Fibroblast of lung (primary cell): Measurements from ENCODE around the gene NDUFAF8. TPM values are rescaled to one million over a fixed set of nuclear protein-coding genes. Genes with fewer than 3 reads are reported as not detected.

Experiments used
- DNase-seq, 2 donors: peaks; one replicate each; pipeline versions ENCODE4 v3.0.0 to v3.0.0-alpha.2; 2010; ENCODE audit warnings: low read depth in 2 of 2
- H2AFZ ChIP-seq: 2 replicates; pipeline ENCODE4 v1.5.1; 2012; ENCODE audit warnings: low read length, control low read depth, inconsistent platforms
- H3K27ac ChIP-seq: 2 replicates; pipeline ENCODE4 v1.5.1; 2011; ENCODE audit warnings: low read length, control low read depth; ENCODE audit not compliant: insufficient read depth
- H3K27me3 ChIP-seq: 2 replicates; pipeline ENCODE4 v1.5.1; 2011; ENCODE audit warnings: mild to moderate bottlenecking, low read length; ENCODE audit not compliant: control insufficient read depth, insufficient read depth
- H3K36me3 ChIP-seq: 2 replicates; pipeline ENCODE4 v1.5.1; 2011; ENCODE audit warnings: low read length; ENCODE audit not compliant: control insufficient read depth, insufficient read depth
- H3K4me1 ChIP-seq: 2 replicates; pipeline ENCODE4 v1.5.1; 2011; ENCODE audit warnings: low read length; ENCODE audit not compliant: control insufficient read depth, insufficient read depth; ENCODE audit errors: extremely low read depth
- H3K4me2 ChIP-seq: 2 replicates; pipeline ENCODE4 v1.5.1; 2011; ENCODE audit warnings: low read length, control low read depth; ENCODE audit not compliant: insufficient read depth; ENCODE audit errors: extremely low read depth
- H3K4me3 ChIP-seq, 4 experiments: fragments of 200-600 bp in 1 of 4; sonication (generic) in 1 of 4; replicated peaks in 1 of 4; 2 replicates each; pipeline ENCODE4 v1.5.1; 2011 to 2016; ENCODE audit warnings: low read length in 4 of 4, low read depth in 3 of 4, mild to moderate bottlenecking in 3 of 4, control low read depth in 2 of 4, inconsistent platforms in 1 of 4, mixed read lengths in 1 of 4; ENCODE audit not compliant: insufficient read depth in 1 of 4; ENCODE audit errors: control extremely low read depth in 1 of 4
- H3K79me2 ChIP-seq: 2 replicates; pipeline ENCODE4 v1.5.1; 2012; ENCODE audit warnings: mild to moderate bottlenecking, low read length, inconsistent platforms; ENCODE audit not compliant: control insufficient read depth, insufficient read depth
- H3K9ac ChIP-seq: 2 replicates; pipeline ENCODE4 v1.5.1; 2011; ENCODE audit warnings: mild to moderate bottlenecking, low read length, control low read depth; ENCODE audit not compliant: insufficient read depth
- H3K9me3 ChIP-seq: 2 replicates; pipeline ENCODE4 v1.5.1; 2012; ENCODE audit warnings: low read depth, low read length; ENCODE audit not compliant: control insufficient read depth, insufficient read depth
- H4K20me1 ChIP-seq: 2 replicates; pipeline ENCODE4 v1.5.1; 2011; ENCODE audit warnings: low read length; ENCODE audit not compliant: control insufficient read depth, insufficient read depth; ENCODE audit errors: extremely low read depth
- CTCF ChIP-seq, 2 donors: IDR thresholded peaks in 1 of 2; conservative IDR thresholded peaks in 1 of 2; 1 replicate in 1 of 2; 2 replicates in 1 of 2; pipeline ENCODE4 v1.5.1; 2011 to 2012; ENCODE audit warnings: low read length in 2 of 2, control low read depth in 1 of 2, inconsistent platforms in 1 of 2, low read depth in 1 of 2, mild to moderate bottlenecking in 1 of 2
- EZH2 ChIP-seq: IDR thresholded peaks from 2 replicates; pipeline ENCODE4 v1.5.1; 2012; ENCODE audit warnings: low read length, control low read depth, mild to moderate bottlenecking; ENCODE audit errors: missing control alignments
- polyA plus RNA-seq, 2 donors: library from polyadenylated mRNA; depleted of rRNA in 1 of 2; stranded (reverse) in 1 of 2; unstranded in 1 of 2; fragments of >200 nt; gene quantifications; 2 replicates each; pipeline ENCODE4 v1.2.1, GENCODE V29; 2011 to 2012; ENCODE audit warnings: missing spikeins in 1 of 2
- total RNA-seq: library from RNA; depleted of rRNA; stranded (reverse); fragments of >200 nt; gene quantifications from 2 replicates; pipeline ENCODE4 v1.2.1, GENCODE V29; 2014

Gene NDUFAF8
- total and polyA plus RNA-seq, 2 donors (not counting 1 experiment from before 2014, with no cell fraction given), result 41.9 to 102 TPM

DNA sequence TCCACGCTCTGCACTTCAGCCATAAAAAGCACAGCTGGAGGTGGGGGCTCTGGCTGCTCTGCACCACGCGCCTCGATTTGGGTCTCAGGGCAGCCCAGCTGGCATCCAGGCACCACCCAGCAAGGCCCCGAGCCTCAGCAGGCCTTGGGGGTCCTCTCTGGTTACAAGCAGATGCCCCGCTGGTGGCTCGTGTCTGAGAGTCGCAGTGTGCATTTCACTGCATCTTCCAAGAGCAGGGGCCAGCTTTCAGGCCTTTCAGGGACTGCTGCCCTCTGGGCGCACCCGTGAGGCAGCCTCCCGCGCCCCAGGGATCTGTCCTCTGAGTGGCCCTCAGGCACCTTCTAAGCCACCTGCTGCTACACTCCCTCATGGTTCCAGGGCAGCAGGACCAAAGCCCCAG lies 25.5 kb downstream of the NDUFAF8 start:
- Histone ChIP-seq H3K4me1 (no peaks in the 10 kb centered on the region), H3K9me3 (no peaks in the 10 kb centered on the region), H4K20me1 (no peaks in the 10 kb centered on the region), H3K36me3 (peaks cover 20% of the 10 kb centered on the region), H3K9ac (no peak overlapping the region), H3K27me3 (no peaks in the 10 kb centered on the region), H2AFZ (no peak overlapping the region), H3K4me3 (no peak overlapping the region), H3K27ac (no peak overlapping the region), H3K79me2 (no peaks in the 10 kb centered on the region), H3K4me2 (no peak overlapping the region)
- TF ChIP-seq EZH2 (no peak), CTCF (conservative IDR thresholded peaks at IDR 0.05 in 1 of 2, IDR thresholded peaks at IDR 0.05 in 1 of 2; ENCODE audit: low read depth in 1 of 2, low read length in 2 of 2) (no peak)
- no peak for DNase-seq

DNA sequence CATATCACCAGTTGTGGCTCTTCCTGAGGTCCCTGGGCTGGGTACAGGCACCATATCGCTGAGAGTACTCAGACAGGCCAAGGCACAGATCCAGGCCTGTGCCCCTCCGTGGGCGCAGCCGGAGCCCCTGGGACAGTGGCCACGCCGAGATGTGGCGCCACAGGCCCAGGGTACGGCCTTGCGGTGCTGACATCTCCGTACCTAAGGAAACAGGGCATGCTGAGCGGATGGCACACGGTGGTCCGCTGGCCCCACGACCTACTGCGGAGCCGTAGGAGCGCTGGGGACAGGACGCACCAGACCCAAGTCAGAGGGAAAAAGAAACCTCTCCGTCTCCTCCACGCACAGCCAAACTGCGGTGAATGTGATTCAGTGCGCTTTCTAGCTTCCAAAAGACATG lies 26.5 kb downstream of the NDUFAF8 start:
- no peak overlapping the region for H3K9ac ChIP-seq
- no peak overlapping the region for H3K27ac ChIP-seq
- H3K4me3 ChIP-seq, result no peak overlapping the region
- H4K20me1 ChIP-seq, result no peaks in the 10 kb centered on the region
- H3K79me2 ChIP-seq, result no peaks in the 10 kb centered on the region
- no peak overlapping the region for H2AFZ ChIP-seq
- DNase-seq, result no peak
- no peak overlapping the region for H3K4me2 ChIP-seq
- H3K9me3 ChIP-seq, result no peaks in the 10 kb centered on the region
- H3K4me1 ChIP-seq, result no peaks in the 10 kb centered on the region
- peaks cover 16% of the 10 kb centered on the region for H3K36me3 ChIP-seq
- H3K27me3 ChIP-seq, result no peaks in the 10 kb centered on the region
- no peak for TF ChIP-seq EZH2
- no peak for TF ChIP-seq CTCF (conservative IDR thresholded peaks at IDR 0.05 in 1 of 2, IDR thresholded peaks at IDR 0.05 in 1 of 2; ENCODE audit: low read depth in 1 of 2, low read length in 2 of 2)

- no peak overlapping the region for H3K9ac ChIP-seq
- H3K4me1 ChIP-seq, result no peaks in the 10 kb centered on the region
- no peak overlapping the region for H3K4me2 ChIP-seq
- no peak overlapping the region for H2AFZ ChIP-seq
- H3K36me3 ChIP-seq, result peaks cover 14% of the 10 kb centered on the region
- no peak overlapping the region for H3K27ac ChIP-seq
- no peaks in the 10 kb centered on the region for H4K20me1 ChIP-seq
- no peak for TF ChIP-seq EZH2
- TF ChIP-seq CTCF (conservative IDR thresholded peaks at IDR 0.05 in 1 of 2, IDR thresholded peaks at IDR 0.05 in 1 of 2; ENCODE audit: low read depth in 1 of 2, low read length in 2 of 2), result no peak
- H3K79me2 ChIP-seq, result no peaks in the 10 kb centered on the region
- no peak overlapping the region for H3K4me3 ChIP-seq
- DNase-seq, result no peak
- H3K27me3 ChIP-seq, result no peaks in the 10 kb centered on the region
- H3K9me3 ChIP-seq, result no peaks in the 10 kb centered on the region
These were observed 28.4 kb downstream of the NDUFAF8 start for GRCh38 chr17:81267390-81268067.
